Hepatocyte (in vitro differentiated cells): ENCODE measurements around the gene NUP160.
"Not testable (repeated sequence)": the region's sequence is repeated elsewhere in the genome, so short reads cannot be mapped to it uniquely, and the experiment has no call there.

Source experiments
- EZH2 ChIP-seq: fragments of 200-600 bp; sonication (generic); IDR thresholded peaks from 2 replicates; pipeline ENCODE4 v1.6.1; 2016; ENCODE audit warnings: antibody characterized with exemption, mild to moderate bottlenecking, borderline replicate concordance
- EZH2phosphoT487 ChIP-seq: fragments of 200-600 bp; sonication (generic); IDR thresholded peaks from one replicate; pipeline ENCODE4 v1.6.1; 2018; ENCODE audit warnings: antibody characterized with exemption, mild to moderate bottlenecking, low read depth, moderate library complexity; ENCODE audit not compliant: unreplicated experiment, severe bottlenecking
- TF ChIP-seq, protein P1 (sequence below): fragments of 200-600 bp; sonication (generic); IDR thresholded peaks from 2 replicates; pipeline ENCODE4 v1.5.1; 2016; ENCODE audit warnings: antibody characterized with exemption, mild to moderate bottlenecking; ENCODE audit not compliant: poor library complexity

DNA sequence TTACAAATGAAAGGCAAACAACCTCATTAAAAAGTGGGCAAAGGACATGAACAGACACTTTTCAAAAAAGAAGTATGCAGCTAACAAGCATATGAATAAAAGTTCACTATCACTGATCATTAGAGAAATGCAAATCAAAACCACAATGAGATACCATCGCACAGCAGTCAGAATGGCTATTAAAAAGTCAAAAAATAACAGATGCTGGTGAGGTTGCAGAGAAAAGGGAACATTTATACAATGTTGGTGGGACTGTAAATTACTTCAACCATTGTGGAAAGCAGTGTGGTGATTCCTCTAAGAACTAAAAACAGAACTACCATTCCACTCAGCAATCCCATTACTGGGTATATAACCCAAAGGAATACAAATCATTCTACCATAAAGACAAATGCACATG is 18.1 kb downstream of the NUP160 start:
- TF ChIP-seq, protein P1, sequence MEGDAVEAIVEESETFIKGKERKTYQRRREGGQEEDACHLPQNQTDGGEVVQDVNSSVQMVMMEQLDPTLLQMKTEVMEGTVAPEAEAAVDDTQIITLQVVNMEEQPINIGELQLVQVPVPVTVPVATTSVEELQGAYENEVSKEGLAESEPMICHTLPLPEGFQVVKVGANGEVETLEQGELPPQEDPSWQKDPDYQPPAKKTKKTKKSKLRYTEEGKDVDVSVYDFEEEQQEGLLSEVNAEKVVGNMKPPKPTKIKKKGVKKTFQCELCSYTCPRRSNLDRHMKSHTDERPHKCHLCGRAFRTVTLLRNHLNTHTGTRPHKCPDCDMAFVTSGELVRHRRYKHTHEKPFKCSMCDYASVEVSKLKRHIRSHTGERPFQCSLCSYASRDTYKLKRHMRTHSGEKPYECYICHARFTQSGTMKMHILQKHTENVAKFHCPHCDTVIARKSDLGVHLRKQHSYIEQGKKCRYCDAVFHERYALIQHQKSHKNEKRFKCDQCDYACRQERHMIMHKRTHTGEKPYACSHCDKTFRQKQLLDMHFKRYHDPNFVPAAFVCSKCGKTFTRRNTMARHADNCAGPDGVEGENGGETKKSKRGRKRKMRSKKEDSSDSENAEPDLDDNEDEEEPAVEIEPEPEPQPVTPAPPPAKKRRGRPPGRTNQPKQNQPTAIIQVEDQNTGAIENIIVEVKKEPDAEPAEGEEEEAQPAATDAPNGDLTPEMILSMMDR = not testable (repeated sequence)
- not testable (repeated sequence) for TF ChIP-seq EZH2phosphoT487, EZH2
